Mesendoderm (in vitro differentiated cells): ENCODE measurements around the gene ACOT4.

Experiments used
- DNase-seq: peaks from one replicate; pipeline ENCODE4 v3.0.0; 2013
- H2AK5ac ChIP-seq: 2 replicates; pipeline ENCODE4 v1.6.1; 2013; ENCODE audit warnings: low read length, inconsistent platforms
- H2BK120ac ChIP-seq: 2 replicates; pipeline ENCODE4 v1.6.1; 2013; ENCODE audit warnings: low read depth, mild to moderate bottlenecking, low read length, moderate library complexity, mixed read lengths
- H2BK15ac ChIP-seq: replicated peaks from 2 replicates; pipeline ENCODE4 v1.6.1; 2013; ENCODE audit warnings: low read depth, mild to moderate bottlenecking, moderate library complexity
- H2BK5ac ChIP-seq: 2 replicates; pipeline ENCODE4 v1.6.1; 2013; ENCODE audit warnings: low read length, inconsistent platforms
- H3K18ac ChIP-seq: 2 replicates; pipeline ENCODE4 v1.6.1; 2013; ENCODE audit warnings: mild to moderate bottlenecking, low read length, mixed read lengths
- H3K23ac ChIP-seq: one replicate; pipeline ENCODE4 v1.6.1; 2013; ENCODE audit warnings: low read length
- H3K27ac ChIP-seq: 2 replicates; pipeline ENCODE4 v1.5.1; 2013; ENCODE audit warnings: low read depth, mild to moderate bottlenecking, inconsistent platforms, low read length, moderate library complexity
- H3K27me3 ChIP-seq: 2 replicates; pipeline ENCODE4 v1.6.1; 2013; ENCODE audit warnings: low read length, control low read depth, mild to moderate bottlenecking, inconsistent platforms; ENCODE audit not compliant: insufficient read depth, poor library complexity
- H3K36me3 ChIP-seq: 2 replicates; pipeline ENCODE4 v1.6.1; 2013; ENCODE audit warnings: low read length, inconsistent platforms; ENCODE audit not compliant: control insufficient read depth, insufficient read depth
- H3K4ac ChIP-seq: one replicate; pipeline ENCODE4 v1.6.1; 2013; ENCODE audit warnings: low read depth, mild to moderate bottlenecking, low read length, moderate library complexity
- H3K4me1 ChIP-seq: 2 replicates; pipeline ENCODE4 v1.6.1; 2013; ENCODE audit warnings: low read depth, low read length, inconsistent platforms; ENCODE audit not compliant: control insufficient read depth
- H3K4me2 ChIP-seq: 2 replicates; pipeline ENCODE4 v1.6.1; 2013; ENCODE audit warnings: low read length
- H3K4me3 ChIP-seq: 2 replicates; pipeline ENCODE4 v1.5.1; 2013; ENCODE audit warnings: mild to moderate bottlenecking, low read length
- H3K56ac ChIP-seq: one replicate; pipeline ENCODE4 v1.6.1; 2013; ENCODE audit warnings: low read length
- H3K79me1 ChIP-seq: 2 replicates; pipeline ENCODE4 v1.6.1; 2013; ENCODE audit warnings: low read length, inconsistent platforms
- H3K79me2 ChIP-seq: 2 replicates; pipeline ENCODE4 v1.6.1; 2013; ENCODE audit warnings: mild to moderate bottlenecking, low read length; ENCODE audit not compliant: control insufficient read depth, insufficient read depth
- H3K9ac ChIP-seq: 2 replicates; pipeline ENCODE4 v1.6.1; 2013; ENCODE audit warnings: low read length, inconsistent platforms
- H4K5ac ChIP-seq: one replicate; pipeline ENCODE4 v1.6.1; 2013; ENCODE audit warnings: low read length
- H4K8ac ChIP-seq: one replicate; pipeline ENCODE4 v1.6.1; 2013; ENCODE audit warnings: low read depth, mild to moderate bottlenecking, control low read depth, low read length, moderate library complexity
- WGBS: extraction: QIAGEN DNeasy Blood & Tissue Kit; methylation state at CpG from one replicate; pipeline ENCODE4 v1.1.7; 2013; ENCODE audit warnings: low lambda C conversion rate, missing lambda C conversion rate; ENCODE audit not compliant: insufficient coverage; ENCODE audit errors: extremely low coverage; 5-methylcytosine and 5-hydroxymethylcytosine counted together

ACOT4 gene

GRCh38 chr14:73613419-73613963, 21.8 kb downstream of the ACOT4 start:
- Histone ChIP-seq H3K18ac (no peak overlapping the region), H2AK5ac (no peak overlapping the region), H2BK15ac (no peak overlapping the region), H2BK120ac (no peak overlapping the region), H3K4me2 (no peak overlapping the region), H3K79me2 (no peaks in the 10 kb centered on the region), H3K23ac (no peak overlapping the region), H3K9ac (no peak overlapping the region), H3K27ac (no peak overlapping the region), H3K27me3 (peaks cover 2% of the 10 kb centered on the region), H3K79me1 (no peaks in the 10 kb centered on the region), H4K8ac (no peak overlapping the region), H3K4ac (no peak overlapping the region), H3K56ac (no peak overlapping the region), H4K5ac (no peak overlapping the region), H3K4me3 (no peak overlapping the region), H3K4me1 (no peaks in the 10 kb centered on the region), H3K36me3 (no peaks in the 10 kb centered on the region), H2BK5ac (no peak overlapping the region)
- DNase-seq: no peak
- WGBS: no CpG with 5 or more reads among the region's 3 CpGs

- no peak overlapping the region for H3K56ac ChIP-seq
- WGBS: no CpG with 5 or more reads among the region's 4 CpGs
- H3K4me1 ChIP-seq: no peaks in the 10 kb centered on the region
- no peak overlapping the region for H3K4ac ChIP-seq
- no peak overlapping the region for H3K4me2 ChIP-seq
- no peak for DNase-seq
- H3K79me2 ChIP-seq: no peaks in the 10 kb centered on the region
- no peak overlapping the region for H2BK120ac ChIP-seq
- no peak overlapping the region for H3K9ac ChIP-seq
- H3K4me3 ChIP-seq: no peak overlapping the region
- no peak overlapping the region for H3K18ac ChIP-seq
- H4K5ac ChIP-seq: no peak overlapping the region
- H3K27me3 ChIP-seq: peaks cover 2% of the 10 kb centered on the region
- H3K27ac ChIP-seq: no peak overlapping the region
- H2BK5ac ChIP-seq: no peak overlapping the region
- no peak overlapping the region for H2BK15ac ChIP-seq
- H3K36me3 ChIP-seq: no peaks in the 10 kb centered on the region
- no peak overlapping the region for H2AK5ac ChIP-seq
- no peaks in the 10 kb centered on the region for H3K79me1 ChIP-seq
- H3K23ac ChIP-seq: no peak overlapping the region
- H4K8ac ChIP-seq: no peak overlapping the region
These were observed 25.2 kb downstream of the ACOT4 start for GRCh38 chr14:73616831-73617230.

GRCh38 chr14:73619524-73619923, 27.9 kb downstream of the ACOT4 start:
- H3K79me2 ChIP-seq: no peaks in the 10 kb centered on the region
- H3K9ac ChIP-seq: no peak overlapping the region
- H3K36me3 ChIP-seq: no peaks in the 10 kb centered on the region
- H2BK15ac ChIP-seq: no peak overlapping the region
- H2AK5ac ChIP-seq: no peak overlapping the region
- H4K8ac ChIP-seq: no peak overlapping the region
- no peak overlapping the region for H3K4me3 ChIP-seq
- H3K4ac ChIP-seq: no peak overlapping the region
- no peak overlapping the region for H2BK5ac ChIP-seq
- H3K4me1 ChIP-seq: no peaks in the 10 kb centered on the region
- no peak overlapping the region for H3K23ac ChIP-seq
- no peak overlapping the region for H4K5ac ChIP-seq
- WGBS: no CpG with 5 or more reads among the region's 1 CpG
- no peak overlapping the region for H2BK120ac ChIP-seq
- no peaks in the 10 kb centered on the region for H3K27me3 ChIP-seq
- H3K56ac ChIP-seq: no peak overlapping the region
- no peak overlapping the region for H3K4me2 ChIP-seq
- no peak overlapping the region for H3K27ac ChIP-seq
- H3K79me1 ChIP-seq: no peaks in the 10 kb centered on the region
- no peak overlapping the region for H3K18ac ChIP-seq
- DNase-seq: no peak

- Histone ChIP-seq H2AK5ac (no peak overlapping the region), H3K4me3 (no peak overlapping the region), H4K5ac (no peak overlapping the region), H3K27me3 (no peaks in the 10 kb centered on the region), H3K4ac (no peak overlapping the region), H3K36me3 (no peaks in the 10 kb centered on the region), H2BK15ac (no peak overlapping the region), H3K56ac (no peak overlapping the region), H3K4me2 (no peak overlapping the region), H3K79me1 (no peaks in the 10 kb centered on the region), H2BK5ac (no peak overlapping the region), H3K9ac (no peak overlapping the region), H3K4me1 (no peaks in the 10 kb centered on the region), H3K23ac (no peak overlapping the region), H2BK120ac (no peak overlapping the region), H3K79me2 (no peaks in the 10 kb centered on the region), H3K18ac (no peak overlapping the region), H3K27ac (no peak overlapping the region), H4K8ac (no peak overlapping the region)
- no peak for DNase-seq
- WGBS: no CpG with 5 or more reads among the region's 10 CpGs
These were observed 28.6 kb downstream of the ACOT4 start for GRCh38 chr14:73620268-73620667.

GRCh38 chr14:73623504-73624054, 31.9 kb downstream of the ACOT4 start:
- H4K5ac ChIP-seq: no peak overlapping the region
- no peaks in the 10 kb centered on the region for H3K79me2 ChIP-seq
- H3K27ac ChIP-seq: no peak overlapping the region
- no peaks in the 10 kb centered on the region for H3K36me3 ChIP-seq
- no peak overlapping the region for H3K4ac ChIP-seq
- no peaks in the 10 kb centered on the region for H3K27me3 ChIP-seq
- H4K8ac ChIP-seq: no peak overlapping the region
- H2BK15ac ChIP-seq: no peak overlapping the region
- H2AK5ac ChIP-seq: no peak overlapping the region
- H3K4me1 ChIP-seq: no peaks in the 10 kb centered on the region
- no peak overlapping the region for H2BK120ac ChIP-seq
- H3K4me3 ChIP-seq: no peak overlapping the region
- H3K9ac ChIP-seq: no peak overlapping the region
- DNase-seq: peak; percentile 66
- H2BK5ac ChIP-seq: no peak overlapping the region
- no peak overlapping the region for H3K23ac ChIP-seq
- no CpG with 5 or more reads among the region's 4 CpGs for WGBS
- H3K79me1 ChIP-seq: no peaks in the 10 kb centered on the region
- H3K56ac ChIP-seq: no peak overlapping the region
- no peak overlapping the region for H3K18ac ChIP-seq
- no peak overlapping the region for H3K4me2 ChIP-seq

- H3K27me3 ChIP-seq: no peaks in the 10 kb centered on the region
- no peak overlapping the region for H2BK120ac ChIP-seq
- DNase-seq: no peak
- H3K23ac ChIP-seq: no peak overlapping the region
- WGBS: no CpG with 5 or more reads among the region's 1 CpG
- no peak overlapping the region for H3K27ac ChIP-seq
- H3K18ac ChIP-seq: no peak overlapping the region
- no peak overlapping the region for H3K9ac ChIP-seq
- H3K36me3 ChIP-seq: no peaks in the 10 kb centered on the region
- H3K56ac ChIP-seq: no peak overlapping the region
- H3K4me3 ChIP-seq: no peak overlapping the region
- H4K5ac ChIP-seq: no peak overlapping the region
- H3K4me2 ChIP-seq: no peak overlapping the region
- H2BK5ac ChIP-seq: no peak overlapping the region
- H2BK15ac ChIP-seq: no peak overlapping the region
- H3K79me1 ChIP-seq: no peaks in the 10 kb centered on the region
- no peak overlapping the region for H2AK5ac ChIP-seq
- H3K79me2 ChIP-seq: no peaks in the 10 kb centered on the region
- H3K4ac ChIP-seq: no peak overlapping the region
- H4K8ac ChIP-seq: no peak overlapping the region
- no peaks in the 10 kb centered on the region for H3K4me1 ChIP-seq
These were observed 34.0 kb downstream of the ACOT4 start for GRCh38 chr14:73625706-73626105.
